ENCODE data around the gene CCDC14.

- TF ChIP-seq CTCF (IDR thresholded peaks at IDR 0.05) (no peak), POLR2A (IDR thresholded peaks at IDR 0.05) (no peak)
These were observed 77.3 kb downstream of the CCDC14 start for GRCh38 chr3:123883701-123884202.

Data from right lobe of liver (tissue), 4 donors.